B cell (primary cell): ENCODE data around the gene CDK5RAP3. TPM values are rescaled to one million over a fixed set of nuclear protein-coding genes. Genes with fewer than 3 reads are reported as not detected.
"Not testable (repeated sequence)": the region's sequence is repeated elsewhere in the genome, so short reads cannot be mapped to it uniquely, and the experiment has no call there.

Source experiments
- ATAC-seq: fragments of 200-7000 bp; cut with Tn5 transposase; one replicate; pipeline ENCODE4 v1.10.0; 2021; ENCODE audit warnings: low read depth, mild to moderate bottlenecking, moderate number of reproducible peaks, moderate library complexity
- CTCF ChIA-PET: fragments of 350-600 bp; sonication (Branson Sonifier 250); formaldehyde crosslinking; loops from one replicate; lab custom pipeline; 2021; ENCODE audit warnings: antibody characterized with exemption, inconsistent platforms; lab: Charles Lee
- POLR2A ChIA-PET: fragments of 350-600 bp; sonication (Branson Sonifier 250); formaldehyde crosslinking; loops from one replicate; lab custom pipeline; 2021; ENCODE audit warnings: antibody characterized with exemption; lab: Charles Lee
- DNase-seq: peaks from one replicate; pipeline ENCODE4 v3.0.0; 2013
- H2AFZ ChIP-seq: 2 replicates; pipeline ENCODE4 v1.6.1; 2012; ENCODE audit warnings: mild to moderate bottlenecking, low read depth, low read length; ENCODE audit not compliant: insufficient read depth, poor library complexity, severe bottlenecking
- H3K27ac ChIP-seq, 2 donors: 1 replicate in 1 of 2; 2 replicates in 1 of 2; pipeline ENCODE4 v1.5.1; 2012 to 2013; ENCODE audit warnings: low read length in 2 of 2, mild to moderate bottlenecking in 2 of 2, moderate library complexity in 1 of 2
- H3K27me3 ChIP-seq, 4 experiments: fragments of 200-600 bp in 1 of 4; sonication (generic) in 1 of 4; replicated peaks in 1 of 4; 1 replicate in 2 of 4; 2 replicates in 2 of 4; pipeline versions ENCODE4 v1.6.1 to v1.7.0; 2013 to 2016; ENCODE audit warnings: low read length in 3 of 4, mild to moderate bottlenecking in 2 of 4, mixed read lengths in 1 of 4, moderate library complexity in 1 of 4; ENCODE audit not compliant: insufficient read depth in 4 of 4, control insufficient read depth in 3 of 4; ENCODE audit errors: control extremely low read depth in 1 of 4
- H3K36me3 ChIP-seq, 2 experiments: replicated peaks in 1 of 2; 1 replicate in 1 of 2; 2 replicates in 1 of 2; pipeline versions ENCODE4 v1.6.1 to v1.7.1; 2013; ENCODE audit warnings: low read length in 1 of 2; ENCODE audit not compliant: insufficient read depth in 2 of 2, control insufficient read depth in 1 of 2; ENCODE audit errors: control extremely low read depth in 1 of 2, extremely low read depth in 1 of 2
- H3K4me1 ChIP-seq, 2 donors: fragments of 200-600 bp in 1 of 2; sonication (generic) in 1 of 2; 1 replicate in 1 of 2; 2 replicates in 1 of 2; pipeline versions ENCODE4 v1.5.1 to v1.6.1; 2013 to 2017; ENCODE audit warnings: low read length in 2 of 2; ENCODE audit not compliant: control insufficient read depth in 2 of 2, insufficient read depth in 2 of 2
- H3K4me2 ChIP-seq: replicated peaks from 2 replicates; pipeline ENCODE3; 2012; ENCODE audit warnings: mild to moderate bottlenecking, low read depth, low read length; ENCODE audit not compliant: poor library complexity, severe bottlenecking
- H3K4me3 ChIP-seq, 5 experiments: fragments of 200-600 bp in 1 of 5; sonication (generic) in 1 of 5; 1 replicate in 3 of 5; 2 replicates in 2 of 5; pipeline versions ENCODE4 v1.5.1 to v1.7.0; 2011 to 2016; ENCODE audit warnings: low read length in 4 of 5, mild to moderate bottlenecking in 4 of 5, low read depth in 2 of 5, control low read depth in 1 of 5, moderate library complexity in 1 of 5; ENCODE audit not compliant: insufficient read depth in 1 of 5; ENCODE audit errors: control extremely low read depth in 1 of 5, extremely low read depth in 1 of 5
- H3K79me2 ChIP-seq: fragments of 200-600 bp; sonication (generic); one replicate; pipeline ENCODE4 v1.6.0; 2016; ENCODE audit warnings: low read length; ENCODE audit not compliant: control insufficient read depth, insufficient read depth
- H3K9ac ChIP-seq: fragments of 200-600 bp; sonication (generic); 2 replicates; pipeline ENCODE4 v1.6.1; 2017; ENCODE audit warnings: mild to moderate bottlenecking, low read length, moderate library complexity
- H3K9me3 ChIP-seq, 3 donors: one replicate each; pipeline versions ENCODE4 v1.6.1 to v1.7.1; 2013; ENCODE audit warnings: low read length in 2 of 3; ENCODE audit not compliant: control insufficient read depth in 2 of 3, insufficient read depth in 1 of 3; ENCODE audit errors: control extremely low read depth in 1 of 3
- H4K20me1 ChIP-seq: 2 replicates; pipeline ENCODE4 v1.6.0; 2012; ENCODE audit warnings: mild to moderate bottlenecking, low read length; ENCODE audit not compliant: insufficient read depth, control insufficient read depth, poor library complexity, severe bottlenecking
- H3K27ac Mint-ChIP-seq: one replicate; pipeline ENCODE4 v1.8.0; 2021; ENCODE audit warnings: mixed read lengths
- H3K27me3 Mint-ChIP-seq: one replicate; pipeline ENCODE4 v1.8.0; 2021; ENCODE audit warnings: mixed read lengths
- H3K4me1 Mint-ChIP-seq: one replicate; pipeline ENCODE4 v1.8.0; 2021; ENCODE audit warnings: mixed read lengths
- H3K4me3 Mint-ChIP-seq: one replicate; pipeline ENCODE4 v1.8.0; 2021; ENCODE audit warnings: mixed read lengths
- H3K9me3 Mint-ChIP-seq: one replicate; pipeline ENCODE4 v1.8.0; 2022; ENCODE audit warnings: mixed read lengths; ENCODE audit not compliant: insufficient read depth
- EZH2 ChIP-seq: IDR thresholded peaks from 2 replicates; pipeline ENCODE4 v1.6.1; 2012; ENCODE audit warnings: borderline replicate concordance, low read depth, mild to moderate bottlenecking, moderate library complexity, low read length; ENCODE audit not compliant: insufficient read depth, poor library complexity, severe bottlenecking
- WGBS: methylation state at CpG from one replicate; pipeline ENCODE4 v1.1.5; 2013; ENCODE audit warnings: missing lambda C conversion rate; ENCODE audit not compliant: insufficient coverage; 5-methylcytosine and 5-hydroxymethylcytosine counted together
- intact Hi-C: fragments of 100-400 bp; cut with micrococcal nuclease; formaldehyde crosslinking; loops from one replicate; pipeline ENCODE4 v1.10.0; 2022
- polyA plus RNA-seq: library from polyadenylated mRNA; depleted of rRNA; stranded (reverse); fragments of >200 nt; gene quantifications from 2 replicates; pipeline ENCODE4 v1.2.3, GENCODE V29; 2012
- total RNA-seq, 2 donors: library from RNA; stranded (reverse); fragments of 120-200 nt in 1 of 2; gene quantifications; 1 replicate in 1 of 2; 2 replicates in 1 of 2; pipeline versions ENCODE4 v1.2.3 to v1.2.4, GENCODE V29; 2013 to 2022
- TF ChIP-seq, protein P1 (sequence below): fragments of 200-600 bp; IDR thresholded peaks from one replicate; pipeline ENCODE4 v1.8.0; 2022; ENCODE audit warnings: antibody characterized with exemption, mild to moderate bottlenecking

Gene CDK5RAP3
- total and polyA plus RNA-seq, 2 donors (not counting 1 experiment from before 2014, with no cell fraction given) = 417 to 728 TPM

DNA sequence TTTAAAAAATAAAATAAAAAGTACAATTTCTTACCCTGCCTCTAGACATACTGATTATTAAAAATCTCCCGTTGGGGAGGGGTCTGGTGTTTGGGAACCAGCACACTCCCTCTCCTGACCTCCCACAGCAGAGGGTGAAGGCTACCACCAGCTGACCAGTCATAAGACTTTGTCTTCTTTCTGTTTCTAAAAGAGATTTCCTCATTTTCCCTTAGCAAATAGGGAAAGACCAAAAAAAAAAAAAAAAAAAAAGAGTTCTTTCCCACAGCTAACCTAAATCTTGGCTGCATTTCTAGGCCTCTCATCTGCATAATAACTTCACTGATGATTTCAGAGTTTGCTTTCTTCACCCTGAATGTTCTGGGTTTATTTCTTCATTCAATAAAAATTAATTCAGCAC lies 30.3 kb downstream of the CDK5RAP3 start:
- H3K4me1 ChIP-seq = no peaks in the 10 kb centered on the region
- POLR2A ChIA-PET = interaction anchor here (0.6 kb wide), 1 partner anchor 132 kb away, joined by 4 read pairs; no protein-coding TSS in a partner anchor
- peaks cover 4% of the 10 kb centered on the region for H3K4me1 Mint-ChIP-seq
- no peaks in the 10 kb centered on the region for H4K20me1 ChIP-seq
- ATAC-seq (no peak), DNase-seq (no peak)
- CTCF ChIA-PET = no interaction called here
- TF ChIP-seq, protein P1, sequence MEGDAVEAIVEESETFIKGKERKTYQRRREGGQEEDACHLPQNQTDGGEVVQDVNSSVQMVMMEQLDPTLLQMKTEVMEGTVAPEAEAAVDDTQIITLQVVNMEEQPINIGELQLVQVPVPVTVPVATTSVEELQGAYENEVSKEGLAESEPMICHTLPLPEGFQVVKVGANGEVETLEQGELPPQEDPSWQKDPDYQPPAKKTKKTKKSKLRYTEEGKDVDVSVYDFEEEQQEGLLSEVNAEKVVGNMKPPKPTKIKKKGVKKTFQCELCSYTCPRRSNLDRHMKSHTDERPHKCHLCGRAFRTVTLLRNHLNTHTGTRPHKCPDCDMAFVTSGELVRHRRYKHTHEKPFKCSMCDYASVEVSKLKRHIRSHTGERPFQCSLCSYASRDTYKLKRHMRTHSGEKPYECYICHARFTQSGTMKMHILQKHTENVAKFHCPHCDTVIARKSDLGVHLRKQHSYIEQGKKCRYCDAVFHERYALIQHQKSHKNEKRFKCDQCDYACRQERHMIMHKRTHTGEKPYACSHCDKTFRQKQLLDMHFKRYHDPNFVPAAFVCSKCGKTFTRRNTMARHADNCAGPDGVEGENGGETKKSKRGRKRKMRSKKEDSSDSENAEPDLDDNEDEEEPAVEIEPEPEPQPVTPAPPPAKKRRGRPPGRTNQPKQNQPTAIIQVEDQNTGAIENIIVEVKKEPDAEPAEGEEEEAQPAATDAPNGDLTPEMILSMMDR = no peak
- TF ChIP-seq EZH2 = no peak
- no peak overlapping the region for H3K4me3 ChIP-seq
- H3K9me3 Mint-ChIP-seq = no peaks in the 10 kb centered on the region
- H3K4me3 Mint-ChIP-seq = no peak overlapping the region
- peaks cover 12% of the 10 kb centered on the region for H3K27me3 Mint-ChIP-seq
- H3K36me3 ChIP-seq = no peaks in the 10 kb centered on the region
- H3K4me2 ChIP-seq = no peak overlapping the region
- H3K27me3 ChIP-seq = peaks cover 0 to 9% (median 0%) of the 10 kb centered on the region in 4 experiments
- no peak overlapping the region for H3K27ac ChIP-seq
- intact Hi-C loops = no loop called here
- WGBS = no CpG with 5 or more reads among the region's 1 CpG
- H3K79me2 ChIP-seq = no peaks in the 10 kb centered on the region
- H3K9me3 ChIP-seq = no peaks in the 10 kb centered on the region
- no peak overlapping the region for H3K9ac ChIP-seq
- no peak overlapping the region for H2AFZ ChIP-seq
- no peak overlapping the region for H3K27ac Mint-ChIP-seq

DNA sequence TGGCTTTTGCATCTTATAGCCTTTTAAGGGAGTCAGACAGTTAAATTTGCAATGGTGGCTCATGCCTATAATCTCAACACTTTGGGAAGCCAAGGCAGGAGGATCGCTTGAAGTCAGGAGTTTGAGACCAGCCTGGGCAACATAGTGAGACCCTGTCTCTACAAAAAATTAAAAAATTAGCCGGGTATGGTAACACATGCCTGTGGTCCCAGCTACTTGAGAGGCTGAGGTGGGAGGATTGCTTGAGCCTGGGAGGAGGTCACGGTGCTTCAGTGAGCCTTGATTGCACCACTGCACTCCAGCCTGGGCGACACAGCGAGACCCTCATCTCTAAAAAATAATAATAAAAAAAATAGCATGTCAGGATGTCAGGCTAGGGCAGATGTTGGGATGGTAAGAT lies 30.7 kb downstream of the CDK5RAP3 start:
- H3K27me3 Mint-ChIP-seq, H3K79me2 ChIP-seq, H3K4me2 ChIP-seq, H3K27ac Mint-ChIP-seq, H2AFZ ChIP-seq, H4K20me1 ChIP-seq, H3K4me1 Mint-ChIP-seq, H3K9me3 ChIP-seq, H3K9ac ChIP-seq, H3K27me3 ChIP-seq, intact Hi-C loops, DNase-seq, ATAC-seq, H3K4me1 ChIP-seq, H3K4me3 ChIP-seq, H3K36me3 ChIP-seq, H3K4me3 Mint-ChIP-seq, H3K9me3 Mint-ChIP-seq, H3K27ac ChIP-seq: not testable (repeated sequence)
- POLR2A ChIA-PET = interaction anchor here (0.6 kb wide), 1 partner anchor 131 kb away, joined by 4 read pairs; no protein-coding TSS in a partner anchor
- WGBS = 100% methylated on average over 1 of the region's 5 CpGs
- CTCF ChIA-PET = interaction anchor here (1.4 kb wide), 1 partner anchor 9 kb away, joined by 3 read pairs; no protein-coding TSS in a partner anchor
